HG02870 (cell line): ENCODE results near the gene FLT3LG.

Experiments
- ATAC-seq: cut with Tn5 transposase; IDR thresholded peaks from one replicate; pipeline ENCODE4 v1.9.1; 2021; ENCODE audit warnings: mild to moderate bottlenecking, moderate library complexity; ENCODE audit not compliant: unreplicated experiment

Gene FLT3LG

DNA sequence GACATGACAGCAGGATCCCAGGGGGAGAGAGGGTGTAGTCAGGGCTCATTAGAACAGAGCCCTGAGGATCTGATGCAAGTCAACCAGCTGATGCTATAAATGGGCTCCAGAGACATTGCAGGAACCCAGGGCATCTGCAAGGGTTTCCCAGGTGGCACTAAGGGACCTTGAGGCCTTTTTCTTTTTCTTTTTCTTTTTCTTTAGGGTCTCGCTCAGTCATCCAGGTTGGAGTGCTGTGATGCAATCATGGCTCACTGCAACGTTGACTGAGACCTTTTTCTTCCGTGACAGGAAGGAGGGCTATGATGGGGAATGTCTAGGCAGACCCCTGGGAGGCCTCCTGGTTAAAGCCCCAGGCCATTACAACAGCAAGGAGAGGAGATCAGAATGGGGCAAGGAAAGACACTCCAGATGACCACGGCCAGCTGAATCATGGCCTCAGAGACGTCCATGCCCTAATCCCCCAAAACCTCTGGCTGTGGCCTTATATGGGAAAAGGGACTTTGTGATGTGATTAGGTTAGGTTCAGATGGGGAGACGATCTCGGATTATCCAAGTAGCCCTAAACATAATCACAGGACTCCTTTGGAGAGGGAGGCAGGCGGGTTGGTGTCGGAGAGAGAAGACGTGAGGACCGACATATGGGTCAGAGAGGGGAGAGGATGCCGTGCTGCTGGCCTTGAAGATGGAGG is 33.9 kb downstream of the FLT3LG start:
- ATAC-seq: no peak

DNA sequence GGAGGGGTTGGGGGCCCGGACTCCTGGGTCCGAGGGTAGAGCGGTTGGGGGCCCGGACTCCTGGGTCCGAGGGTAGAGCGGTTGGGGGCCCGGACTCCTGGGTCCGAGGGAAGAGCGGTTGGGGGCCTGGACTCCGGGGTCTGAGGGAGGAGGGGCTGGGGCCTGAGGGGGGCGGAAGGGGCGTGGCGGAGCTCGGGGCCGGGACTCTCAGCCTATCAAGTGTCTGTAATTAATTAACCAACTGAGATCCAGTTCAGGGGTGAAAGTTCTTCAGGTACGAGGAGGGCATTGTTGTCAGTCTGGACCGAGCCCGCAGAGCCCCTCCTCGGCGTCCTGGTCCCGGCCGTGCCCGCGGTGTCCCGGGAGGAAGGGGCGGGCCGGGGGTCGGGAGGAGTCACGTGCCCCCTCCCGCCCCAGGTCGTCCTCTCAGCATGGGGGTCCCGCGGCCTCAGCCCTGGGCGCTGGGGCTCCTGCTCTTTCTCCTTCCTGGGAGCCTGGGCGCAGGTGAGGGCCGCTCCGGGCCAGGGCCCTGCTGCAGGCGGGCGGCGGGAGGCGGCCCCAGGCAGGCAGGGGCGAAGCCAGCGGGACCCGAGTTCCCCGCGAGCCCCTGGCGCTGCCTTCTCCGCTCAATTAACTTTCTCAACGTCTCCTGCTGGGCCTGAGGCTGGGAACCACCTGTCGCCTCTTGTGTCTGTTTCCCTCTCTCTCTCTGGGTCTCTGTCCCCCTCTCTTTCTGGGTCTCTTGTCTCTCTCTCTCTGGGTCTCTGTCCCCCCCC is 39.1 kb downstream of the FLT3LG start:
- no peak for ATAC-seq

DNA sequence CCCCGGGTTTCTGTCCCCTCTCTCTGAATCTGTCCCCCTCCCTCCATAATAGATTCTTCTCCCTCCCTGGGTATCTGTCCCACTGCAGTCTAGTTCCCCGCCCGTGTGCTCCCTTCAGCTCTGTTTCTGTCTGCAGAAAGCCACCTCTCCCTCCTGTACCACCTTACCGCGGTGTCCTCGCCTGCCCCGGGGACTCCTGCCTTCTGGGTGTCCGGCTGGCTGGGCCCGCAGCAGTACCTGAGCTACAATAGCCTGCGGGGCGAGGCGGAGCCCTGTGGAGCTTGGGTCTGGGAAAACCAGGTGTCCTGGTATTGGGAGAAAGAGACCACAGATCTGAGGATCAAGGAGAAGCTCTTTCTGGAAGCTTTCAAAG is 39.7 kb downstream of the FLT3LG start:
- ATAC-seq: no peak

DNA sequence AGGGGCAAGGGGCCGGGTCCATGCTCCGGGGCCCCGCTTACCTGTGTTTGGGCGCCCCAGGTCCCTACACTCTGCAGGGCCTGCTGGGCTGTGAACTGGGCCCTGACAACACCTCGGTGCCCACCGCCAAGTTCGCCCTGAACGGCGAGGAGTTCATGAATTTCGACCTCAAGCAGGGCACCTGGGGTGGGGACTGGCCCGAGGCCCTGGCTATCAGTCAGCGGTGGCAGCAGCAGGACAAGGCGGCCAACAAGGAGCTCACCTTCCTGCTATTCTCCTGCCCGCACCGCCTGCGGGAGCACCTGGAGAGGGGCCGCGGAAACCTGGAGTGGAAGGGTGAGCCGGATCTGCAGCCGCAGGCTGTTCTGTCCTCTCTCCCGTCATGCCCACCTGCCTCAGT is 40.1 kb downstream of the FLT3LG start:
- no peak for ATAC-seq

DNA sequence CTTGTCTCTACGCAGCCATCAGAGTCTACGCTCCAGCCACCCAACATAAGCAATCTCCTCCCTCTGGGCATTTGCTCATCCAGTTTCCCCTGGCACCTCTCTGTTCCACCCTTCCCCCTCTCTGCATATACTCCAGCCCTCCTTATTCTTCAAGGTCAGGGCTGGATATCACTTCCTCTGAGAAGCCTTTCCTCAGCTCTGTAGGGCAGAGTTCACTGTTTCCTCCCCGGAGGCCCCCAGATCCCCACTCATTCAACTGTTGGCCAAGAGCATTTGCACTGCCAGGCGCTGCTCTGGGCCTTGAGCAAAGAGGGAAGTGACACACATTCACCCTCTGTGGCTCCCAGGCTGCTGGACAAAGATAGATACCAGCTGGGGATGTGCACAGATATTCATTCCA is 41.8 kb downstream of the FLT3LG start:
- ATAC-seq: no peak

DNA sequence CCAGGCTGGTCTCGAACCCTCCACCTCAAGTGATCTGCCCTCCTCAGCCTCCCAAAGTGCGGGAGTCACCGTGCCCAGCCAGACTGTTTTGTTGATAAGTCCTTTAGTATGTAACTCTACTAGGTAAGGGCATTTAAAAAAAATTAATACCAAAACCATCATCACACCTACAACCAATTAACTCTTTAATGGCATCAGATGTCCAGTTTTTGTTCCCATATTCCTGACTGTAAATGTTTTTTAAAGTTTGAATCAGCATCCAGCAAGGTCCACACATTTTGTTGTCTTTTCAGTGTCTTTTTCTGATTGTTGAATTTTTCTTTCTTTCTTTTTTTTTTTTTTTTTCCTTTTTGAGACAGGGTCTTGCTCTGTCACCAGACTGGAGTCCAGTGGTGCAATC is 44.0 kb downstream of the FLT3LG start:
- ATAC-seq: no peak

DNA sequence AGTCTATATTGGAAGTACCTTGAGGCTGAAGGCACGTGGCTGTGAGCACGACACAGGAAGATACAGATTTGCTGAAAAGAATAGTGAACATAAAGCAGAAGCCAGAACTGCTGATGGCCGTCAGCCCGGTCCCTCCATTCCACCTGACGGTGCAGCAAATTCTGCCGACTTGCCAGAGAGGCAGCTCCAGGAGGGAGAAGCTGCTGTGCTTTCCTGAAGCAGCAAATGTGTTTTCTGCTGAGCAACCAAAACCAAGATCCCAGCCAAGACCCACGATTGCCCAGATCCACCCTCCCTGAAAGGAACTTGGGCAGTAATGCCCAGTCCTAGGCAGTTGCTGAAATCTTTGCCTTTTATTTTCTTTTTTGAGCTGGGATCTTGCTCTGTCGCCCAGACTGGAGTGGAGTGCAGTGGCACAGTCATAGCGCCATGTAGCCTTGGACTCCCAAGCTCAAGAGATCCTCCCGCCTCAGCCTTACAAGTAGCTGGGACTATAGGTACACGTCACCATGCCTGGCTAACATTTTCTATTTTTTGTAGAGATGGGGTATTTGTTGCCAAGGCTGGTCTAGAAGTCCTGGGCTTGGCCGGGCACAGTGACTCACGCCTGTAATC is 46.8 kb downstream of the FLT3LG start:
- ATAC-seq: no peak

DNA sequence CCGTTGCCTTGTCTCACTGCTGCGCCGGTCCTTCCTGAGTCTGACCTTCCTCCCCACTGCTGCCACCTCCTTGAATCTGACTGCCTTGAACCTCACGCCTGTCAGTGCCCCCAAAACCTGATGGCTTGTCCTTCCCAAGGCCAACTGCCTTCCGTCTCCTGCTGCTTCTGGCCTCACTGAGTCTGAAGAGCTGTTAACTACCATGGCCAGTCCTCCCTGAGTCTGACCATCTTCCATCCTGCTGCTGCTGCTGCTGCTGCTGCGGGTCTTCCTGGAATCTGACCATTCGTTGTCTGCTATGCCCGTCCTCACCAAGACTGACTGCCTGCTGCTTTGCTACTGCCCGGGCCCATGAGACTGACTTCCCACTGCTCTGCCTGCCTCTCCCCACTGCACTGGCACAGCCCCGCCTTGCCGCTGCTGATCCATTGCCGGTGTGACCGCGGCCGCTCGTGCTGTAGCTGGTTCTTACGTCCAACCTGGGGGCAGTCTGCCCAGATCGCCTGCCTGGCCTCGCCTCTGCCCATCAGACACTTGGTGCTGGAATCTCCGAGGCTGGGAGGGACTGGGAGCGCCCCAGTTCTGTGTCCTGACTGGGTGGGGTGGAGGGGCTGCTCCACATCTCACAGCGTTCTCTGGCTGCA is 50.9 kb downstream of the FLT3LG start:
- no peak for ATAC-seq

DNA sequence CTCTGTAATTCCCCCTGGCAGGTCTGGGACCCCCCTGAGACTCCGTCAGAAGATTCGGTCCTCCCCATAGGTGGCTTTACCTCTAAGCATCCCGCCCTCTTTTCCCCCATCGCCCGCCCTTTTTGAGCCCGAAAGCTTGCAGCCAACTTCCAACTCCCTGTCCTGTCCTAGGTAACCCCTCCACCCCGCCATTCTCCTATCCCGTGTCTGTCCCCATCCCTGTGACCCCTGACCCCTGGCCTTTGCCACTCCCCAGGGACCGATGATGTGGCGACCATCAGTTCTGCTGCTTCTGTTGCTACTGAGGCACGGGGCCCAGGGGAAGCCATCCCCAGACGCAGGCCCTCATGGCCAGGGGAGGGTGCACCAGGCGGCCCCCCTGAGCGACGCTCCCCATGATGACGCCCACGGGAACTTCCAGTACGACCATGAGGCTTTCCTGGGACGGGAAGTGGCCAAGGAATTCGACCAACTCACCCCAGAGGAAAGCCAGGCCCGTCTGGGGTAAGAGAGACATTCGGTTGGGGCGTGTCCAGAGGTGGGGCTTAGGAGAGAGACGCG is 54.3 kb downstream of the FLT3LG start:
- ATAC-seq: no peak

DNA sequence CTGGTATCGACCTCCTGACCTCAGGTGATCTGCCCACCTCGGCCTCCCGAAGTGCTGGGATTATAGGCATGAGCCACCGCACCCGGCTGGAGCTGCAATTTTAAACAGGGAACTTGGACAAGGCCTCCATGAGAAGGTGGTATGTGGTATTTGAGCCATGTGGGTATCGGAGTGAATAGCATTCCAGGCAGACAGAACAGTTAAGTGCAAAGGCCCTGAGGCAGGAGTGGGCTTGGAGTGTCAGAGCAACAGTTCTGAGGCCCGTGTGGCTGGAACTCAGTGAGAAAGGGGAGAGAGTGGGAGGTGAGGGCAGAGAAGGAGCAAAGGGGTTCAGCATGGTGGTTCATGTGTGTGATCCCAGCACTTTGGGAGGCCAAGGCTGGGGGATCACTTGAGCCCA is 56.7 kb downstream of the FLT3LG start:
- no peak for ATAC-seq

DNA sequence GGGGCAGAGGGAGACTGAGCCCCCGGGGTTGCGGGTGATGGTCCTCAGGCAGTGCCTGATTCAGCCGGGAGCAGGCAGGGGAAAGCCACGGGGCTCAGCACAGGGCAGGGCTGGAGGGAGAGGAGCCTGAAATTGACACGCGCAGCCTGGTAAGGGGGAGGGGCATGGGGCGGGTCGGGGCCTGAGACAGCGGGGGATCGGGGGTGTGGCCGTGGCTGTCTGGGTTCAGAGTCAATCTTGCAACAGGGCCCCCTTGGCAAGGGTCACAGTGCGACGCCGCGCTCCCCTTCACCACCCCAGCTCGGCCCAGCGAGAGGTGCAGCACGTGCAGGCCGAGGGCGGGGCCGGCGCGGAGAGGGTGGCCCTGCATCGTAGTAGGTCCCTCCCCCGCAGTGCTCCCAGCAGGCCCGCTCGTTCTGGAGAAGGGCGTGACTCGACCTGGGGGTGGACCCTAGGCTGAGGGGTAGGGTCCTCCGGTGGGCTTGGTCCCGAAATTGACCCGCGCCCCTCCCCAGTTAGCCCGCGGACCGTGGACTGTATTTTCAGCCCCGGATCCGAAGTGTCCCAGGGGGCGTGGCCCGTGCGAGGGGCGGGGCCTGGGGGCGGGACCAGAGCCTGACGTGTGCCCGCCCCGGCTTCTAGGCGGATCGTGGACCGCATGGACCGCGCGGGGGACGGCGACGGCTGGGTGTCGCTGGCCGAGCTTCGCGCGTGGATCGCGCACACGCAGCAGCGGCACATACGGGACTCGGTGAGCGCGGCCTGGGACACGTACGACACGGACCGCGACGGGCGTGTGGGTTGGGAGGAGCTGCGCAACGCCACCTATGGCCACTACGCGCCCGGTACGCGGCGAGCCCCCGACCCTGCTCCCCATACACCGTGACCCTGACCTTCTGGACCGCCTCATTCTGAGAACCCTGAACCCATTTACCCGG is 59.8 kb downstream of the FLT3LG start:
- no peak for ATAC-seq

DNA sequence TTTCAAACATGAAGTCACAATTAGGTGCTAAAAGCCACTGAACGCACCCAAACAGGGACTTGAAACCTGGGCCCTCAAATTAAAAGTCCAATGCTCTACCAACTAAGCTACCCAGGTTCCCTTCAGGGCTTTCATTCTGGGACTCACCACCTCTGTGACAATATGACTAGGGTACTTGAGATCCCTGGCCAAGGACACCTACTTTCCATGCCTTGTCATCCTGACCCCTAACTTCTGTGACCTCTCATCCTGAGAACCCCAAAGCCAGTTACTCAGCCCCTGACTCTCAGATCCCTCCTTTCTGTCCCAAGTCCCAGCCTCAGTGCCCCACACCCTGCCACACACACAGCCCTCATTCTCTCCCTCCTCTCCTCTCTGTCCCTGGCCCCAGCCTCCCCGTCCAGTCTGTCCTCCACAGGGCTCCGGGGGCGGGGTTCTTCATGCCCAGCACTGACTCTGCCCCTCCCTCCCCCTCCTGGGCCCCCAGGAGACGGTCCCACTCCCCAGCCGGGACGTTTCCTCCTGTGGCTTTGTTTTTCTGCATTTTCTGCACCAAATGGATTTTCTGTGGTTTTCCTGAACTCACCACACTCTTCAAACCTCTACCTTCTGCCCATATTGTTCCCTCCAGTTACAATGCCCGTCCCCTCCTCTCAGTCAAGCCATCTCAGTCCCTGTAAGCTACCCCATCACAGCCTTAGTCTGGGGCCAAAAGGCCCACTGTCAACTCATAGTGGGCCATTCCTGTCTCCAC is 60.8 kb downstream of the FLT3LG start:
- ATAC-seq: no peak
